Measurements from ENCODE around the gene KIFC3.

KIFC3 gene

DNA sequence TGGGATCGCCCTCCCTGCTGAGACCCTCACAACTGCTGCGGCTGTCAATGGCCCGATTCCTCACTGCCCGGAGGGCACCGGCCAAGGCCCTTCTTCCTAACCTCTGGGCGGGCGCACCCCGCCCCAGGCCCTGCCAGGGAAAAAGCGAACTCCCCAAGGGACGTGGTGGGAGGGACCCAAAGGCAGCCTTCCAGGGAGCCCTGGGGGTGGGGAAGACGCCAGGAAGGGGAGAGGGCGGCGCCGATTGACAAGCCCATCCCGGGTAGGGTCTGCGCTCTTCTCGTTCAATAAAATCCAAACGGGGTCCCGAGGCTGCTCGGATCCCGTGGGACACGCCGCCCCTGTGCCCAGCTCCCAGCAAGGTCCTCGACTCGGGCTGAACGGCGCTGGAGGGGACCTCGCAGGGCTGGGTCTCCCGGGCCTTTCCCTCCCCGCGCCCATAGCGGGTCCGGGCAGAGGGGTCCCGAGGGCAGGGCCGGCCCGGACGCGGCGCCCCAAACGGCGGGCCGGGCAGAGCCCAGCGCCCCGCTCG lies 416 bp downstream of the KIFC3 start:
- TF ChIP-seq, protein P1, sequence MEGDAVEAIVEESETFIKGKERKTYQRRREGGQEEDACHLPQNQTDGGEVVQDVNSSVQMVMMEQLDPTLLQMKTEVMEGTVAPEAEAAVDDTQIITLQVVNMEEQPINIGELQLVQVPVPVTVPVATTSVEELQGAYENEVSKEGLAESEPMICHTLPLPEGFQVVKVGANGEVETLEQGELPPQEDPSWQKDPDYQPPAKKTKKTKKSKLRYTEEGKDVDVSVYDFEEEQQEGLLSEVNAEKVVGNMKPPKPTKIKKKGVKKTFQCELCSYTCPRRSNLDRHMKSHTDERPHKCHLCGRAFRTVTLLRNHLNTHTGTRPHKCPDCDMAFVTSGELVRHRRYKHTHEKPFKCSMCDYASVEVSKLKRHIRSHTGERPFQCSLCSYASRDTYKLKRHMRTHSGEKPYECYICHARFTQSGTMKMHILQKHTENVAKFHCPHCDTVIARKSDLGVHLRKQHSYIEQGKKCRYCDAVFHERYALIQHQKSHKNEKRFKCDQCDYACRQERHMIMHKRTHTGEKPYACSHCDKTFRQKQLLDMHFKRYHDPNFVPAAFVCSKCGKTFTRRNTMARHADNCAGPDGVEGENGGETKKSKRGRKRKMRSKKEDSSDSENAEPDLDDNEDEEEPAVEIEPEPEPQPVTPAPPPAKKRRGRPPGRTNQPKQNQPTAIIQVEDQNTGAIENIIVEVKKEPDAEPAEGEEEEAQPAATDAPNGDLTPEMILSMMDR (IDR thresholded peaks at IDR 0.05; ENCODE audit: insufficient read depth, low read depth, low read length, missing control alignments) = no peak
- no peak for DNase-seq (ENCODE audit: low read depth)
- peak overlapping the region; percentile 56 for H3K4me3 ChIP-seq (ENCODE audit: low read length)

DNA sequence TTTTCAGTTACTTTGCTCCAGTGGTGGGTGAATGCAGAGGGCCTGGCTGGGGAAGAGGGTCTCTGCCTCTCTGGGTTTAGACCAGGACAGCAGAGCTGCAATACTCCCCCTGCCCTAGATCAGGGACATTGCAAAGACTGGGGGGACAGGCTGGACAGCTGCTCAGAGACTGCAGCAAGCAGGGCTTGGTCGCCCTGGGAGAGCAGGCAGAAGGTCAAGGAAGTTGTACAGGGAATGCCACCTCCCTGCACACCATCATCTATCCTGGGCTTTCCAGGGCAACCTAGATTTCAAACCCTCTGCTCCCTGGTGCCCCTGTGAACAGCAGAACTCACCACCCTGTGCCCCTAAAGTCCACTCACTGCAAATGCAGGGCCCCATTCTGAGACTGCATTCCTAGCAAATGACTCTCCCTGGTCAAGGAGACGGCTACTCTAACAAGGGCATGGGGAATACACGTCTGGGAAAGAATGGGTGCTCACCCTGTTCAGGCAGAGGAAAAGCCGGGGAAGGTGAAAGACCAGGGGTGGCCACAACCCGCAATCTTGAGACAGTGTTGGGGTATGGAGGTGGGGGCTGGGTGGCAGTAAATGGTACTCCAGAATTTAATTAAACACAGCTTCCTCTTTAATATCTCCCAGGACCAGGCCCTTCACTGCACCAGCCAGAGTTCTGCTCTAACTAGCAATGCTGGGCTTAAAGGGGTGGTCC lies 1.0 kb downstream of the KIFC3 start:
- H3K4me3 ChIP-seq (ENCODE audit: low read length) = peak overlapping the region; percentile 56
- peak; percentile 61 for DNase-seq (ENCODE audit: low read depth)
- TF ChIP-seq, protein P1 (IDR thresholded peaks at IDR 0.05; ENCODE audit: insufficient read depth, low read depth, low read length, missing control alignments) = peak; percentile 9

DNA sequence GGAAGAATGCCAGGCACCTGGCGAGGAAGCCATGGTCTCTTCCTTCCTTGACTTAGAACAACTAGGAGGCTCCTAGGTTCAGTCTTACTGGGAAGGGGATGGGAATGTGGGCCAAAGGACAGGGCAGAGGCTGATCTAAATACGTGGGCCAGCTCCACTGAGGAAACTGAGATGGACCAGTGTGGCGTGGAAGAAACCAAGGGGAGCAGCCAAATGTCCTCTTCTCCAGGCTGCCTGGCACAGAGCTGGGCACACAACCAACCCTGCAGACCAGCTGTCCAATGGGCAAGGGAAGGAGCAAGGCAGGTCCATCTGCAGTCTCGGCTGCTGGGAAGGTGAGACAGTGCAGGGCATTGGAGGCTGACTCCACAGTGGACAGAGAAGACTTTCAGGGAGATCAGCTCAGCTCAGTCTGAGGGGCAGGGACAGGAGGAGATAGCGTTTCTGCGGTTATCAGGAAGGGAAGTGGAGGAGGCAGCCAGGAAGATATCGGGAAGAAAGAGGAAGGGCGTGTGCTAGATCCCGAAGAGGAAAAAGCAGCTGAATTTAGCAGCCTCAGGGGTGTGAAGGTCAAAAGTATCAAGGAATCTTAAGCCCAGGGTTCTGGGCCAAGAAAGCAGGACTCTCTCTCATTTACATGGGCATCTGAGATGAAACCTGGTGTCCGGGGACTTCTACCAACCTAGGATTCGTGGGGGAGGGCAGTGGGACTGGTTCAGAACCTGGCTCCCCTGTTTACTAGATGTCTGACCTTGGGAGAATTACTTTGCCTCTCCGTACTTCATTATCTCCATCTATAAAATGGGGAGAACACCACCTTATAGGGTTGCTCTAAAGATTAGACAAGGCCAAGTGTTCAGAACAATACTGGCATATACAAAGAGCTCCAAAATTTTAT lies 1.8 kb downstream of the KIFC3 start:
- no peak overlapping the region for H3K4me3 ChIP-seq (ENCODE audit: low read length)
- TF ChIP-seq, protein P1 (IDR thresholded peaks at IDR 0.05; ENCODE audit: insufficient read depth, low read depth, low read length, missing control alignments) = no peak
- no peak for DNase-seq (ENCODE audit: low read depth)

DNA sequence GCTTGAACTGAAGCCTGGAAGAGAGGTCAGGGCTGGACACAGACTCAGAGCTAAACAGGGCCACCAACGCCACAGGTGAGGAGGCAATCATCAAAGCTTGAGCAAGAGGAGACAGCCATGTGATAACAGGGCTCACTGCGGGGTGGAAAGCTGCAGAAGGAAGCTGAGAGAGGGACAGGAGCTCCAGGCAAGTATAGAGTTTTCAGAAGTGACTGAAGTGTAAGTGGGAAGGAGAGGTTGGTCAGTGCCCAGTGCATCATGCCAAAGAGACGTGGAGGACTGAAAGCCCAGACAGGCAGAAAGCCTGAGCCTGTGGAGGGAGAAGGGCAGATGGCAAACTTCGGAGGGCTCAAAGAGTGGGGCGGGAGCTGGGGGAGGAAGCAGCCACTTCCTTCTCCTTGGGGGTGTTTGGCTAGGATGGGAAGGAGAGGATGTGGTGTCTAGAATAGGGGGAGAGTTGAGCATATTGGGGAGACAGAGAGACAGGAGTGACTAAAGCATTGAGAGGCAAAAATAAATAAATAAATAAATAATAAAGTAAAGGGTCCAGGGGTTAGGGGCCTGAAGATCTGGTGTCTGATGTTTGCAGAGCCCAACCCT lies 2.6 kb downstream of the KIFC3 start:
- DNase-seq (ENCODE audit: low read depth) = no peak
- H3K4me3 ChIP-seq (ENCODE audit: low read length) = no peak overlapping the region

DNA sequence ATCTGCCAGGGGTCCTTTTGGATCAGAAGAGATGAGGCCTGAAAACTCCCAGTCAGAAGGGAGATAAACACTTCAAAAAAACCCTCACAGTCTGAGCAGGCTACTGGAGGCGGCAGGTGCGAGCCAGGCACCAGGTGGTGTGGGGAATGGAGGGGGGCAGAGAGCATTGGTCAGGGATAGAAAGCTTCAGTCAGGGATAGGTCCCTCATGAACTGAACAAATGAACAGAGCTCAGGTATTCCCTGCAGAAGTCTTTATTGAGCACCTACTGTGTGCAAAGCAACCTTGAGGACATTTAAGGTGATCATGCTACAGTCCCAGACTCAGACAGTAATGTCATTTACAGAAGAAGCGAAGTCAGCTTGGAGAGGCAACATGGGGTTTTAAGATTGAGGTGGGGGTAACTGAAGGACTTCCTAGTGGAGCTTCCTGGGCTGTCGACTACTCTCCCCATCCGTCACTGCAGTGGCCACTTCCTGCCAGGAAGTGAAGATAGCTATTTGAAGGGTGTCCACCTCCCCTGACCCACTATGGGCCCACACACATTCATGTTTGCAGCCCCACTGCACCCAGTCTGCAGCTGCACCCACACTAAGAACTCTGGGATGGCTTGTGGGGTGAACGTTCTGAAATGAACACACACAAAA lies 3.2 kb downstream of the KIFC3 start:
- no peak overlapping the region for H3K4me3 ChIP-seq (ENCODE audit: low read length)
- no peak for DNase-seq (ENCODE audit: low read depth)
- TF ChIP-seq, protein P1 (IDR thresholded peaks at IDR 0.05; ENCODE audit: insufficient read depth, low read depth, low read length, missing control alignments) = no peak

More for the DNA sequence above, 2.6 kb downstream of the KIFC3 start:
- TF ChIP-seq, protein P1 (IDR thresholded peaks at IDR 0.05; ENCODE audit: insufficient read depth, low read depth, low read length, missing control alignments) = no peak

DNA sequence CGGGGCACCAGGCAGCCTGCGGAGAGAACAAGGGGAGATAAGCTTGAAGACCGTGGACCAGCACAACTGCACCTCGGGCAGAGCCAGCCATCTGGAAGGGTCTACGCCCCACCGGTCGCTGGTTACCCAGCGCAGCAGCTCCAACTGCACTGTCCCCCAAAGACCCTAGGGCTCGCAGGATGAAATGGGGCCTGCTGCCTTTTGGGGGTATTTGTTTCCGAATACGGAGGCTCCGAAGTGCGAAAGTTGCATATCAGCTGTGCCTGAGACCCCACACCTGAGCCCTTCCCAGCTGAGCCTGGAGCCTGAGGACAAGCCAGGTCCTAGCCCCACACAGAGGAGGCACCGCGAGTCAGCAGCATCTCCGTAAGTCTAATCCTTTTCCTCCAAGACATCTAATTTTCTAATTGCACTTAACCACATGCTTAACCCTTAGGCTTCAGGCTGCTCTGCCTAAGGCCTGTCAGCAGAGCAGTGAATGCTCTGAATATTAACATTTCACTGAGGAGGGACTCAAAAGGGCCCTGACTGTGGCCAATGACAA lies 4.0 kb downstream of the KIFC3 start:
- TF ChIP-seq, protein P1 (IDR thresholded peaks at IDR 0.05; ENCODE audit: insufficient read depth, low read depth, low read length, missing control alignments) = no peak
- DNase-seq (ENCODE audit: low read depth) = no peak
- no peak overlapping the region for H3K4me3 ChIP-seq (ENCODE audit: low read length)

Data from epithelial cell of esophagus (primary cell).